Measurements from ENCODE around the gene CCL18. TPM values are rescaled to one million over a fixed set of nuclear protein-coding genes. Genes with fewer than 3 reads are reported as not detected.

Gene CCL18
- total RNA-seq, 1 experiment from 2014 or later: not detected

DNA sequence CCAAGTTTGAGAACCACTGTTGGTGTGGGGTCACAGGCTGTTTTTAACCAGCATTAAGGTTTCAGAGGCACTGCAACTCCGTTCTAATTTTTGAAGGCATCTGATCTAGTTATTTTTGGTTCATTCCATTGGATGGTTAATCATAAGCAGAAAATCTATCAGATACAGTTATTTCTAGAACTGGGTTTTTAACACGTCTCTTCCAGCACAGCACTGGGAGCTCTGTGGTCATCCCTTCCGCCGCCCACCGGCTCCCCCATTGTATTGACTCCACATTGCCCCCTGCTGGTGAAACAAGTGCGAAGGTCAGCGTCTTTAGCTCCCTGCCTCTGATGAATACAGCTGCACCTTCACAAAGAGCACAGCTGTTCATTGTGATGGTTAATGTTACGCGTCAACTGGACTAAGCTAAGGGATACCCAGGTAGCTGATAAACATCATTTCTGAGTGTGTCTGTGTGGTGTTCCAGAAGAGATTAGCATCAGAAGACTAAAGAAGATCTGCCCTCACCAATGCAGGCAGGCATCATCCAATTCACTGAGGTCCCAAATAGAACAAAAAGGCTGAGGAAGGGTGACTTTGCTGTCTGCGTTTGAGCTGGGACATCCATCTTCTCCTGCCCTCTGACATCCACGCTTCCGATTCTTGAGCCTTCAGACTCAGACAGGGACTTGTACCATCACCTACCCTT, 8.5 kb downstream of the CCL18 start:
- peaks cover 4 to 7% of the 10 kb centered on the region in 2 experiments; a peak in 3 of 4 replicates for H3K4me1 Mint-ChIP-seq
- no peak overlapping the region for H2AFZ ChIP-seq (ENCODE audit: low read length)
- H3K27me3 Mint-ChIP-seq (ENCODE audit: low read depth): peaks cover 2% of the 10 kb centered on the region

More for the DNA sequence above, 8.5 kb downstream of the CCL18 start:
- Mint-ChIP-seq H3K4me3 (no peak overlapping the region), H3K27ac (peak overlapping the region in 1 of 3 experiments; percentile 82; a peak in 3 of 7 replicates), H3K36me3 (ENCODE audit: insufficient read depth in 1 of 3, low read depth in 3 of 3) (0 out of 7 replicates have a peak, but pooled peaks cover 0 to 2% (median 0%) of the 10 kb centered on the region in 3 experiments), H3K9me3 (no peaks in the 10 kb centered on the region)
- no peaks in the 10 kb centered on the region for H3K9me3 ChIP-seq (ENCODE audit: control insufficient read depth, low read depth, low read length)
- no peak overlapping the region for H3K18ac ChIP-seq (ENCODE audit: insufficient read length, low read depth, low read length)
- no peak overlapping the region for H3K14ac ChIP-seq (ENCODE audit: insufficient read depth, low read length)
- no peak overlapping the region for H2BK5ac ChIP-seq (ENCODE audit: insufficient read length, low read length)
- no peak overlapping the region for H3K9ac ChIP-seq (ENCODE audit: extremely low read depth, insufficient read length, low read length)
- no peak overlapping the region for H2BK120ac ChIP-seq (ENCODE audit: low read depth, low read length, poor library complexity, severe bottlenecking)
- H3K23ac ChIP-seq (ENCODE audit: insufficient read length, low read depth, low read length): no peak overlapping the region
- no peaks in the 10 kb centered on the region for H3K27me3 ChIP-seq (ENCODE audit: insufficient read depth, low read length)
- no peaks in the 10 kb centered on the region for H3K79me1 ChIP-seq (ENCODE audit: insufficient read depth, low read depth, low read length, poor library complexity, severe bottlenecking)
- H4K91ac ChIP-seq (ENCODE audit: insufficient read length, low read depth, low read length): no peak overlapping the region
- H3K79me2 ChIP-seq (ENCODE audit: insufficient read depth, low read length): no peaks in the 10 kb centered on the region
- H4K20me1 ChIP-seq (ENCODE audit: control insufficient read depth, insufficient read depth, insufficient read length): no peaks in the 10 kb centered on the region
- no peak overlapping the region for H3K4me2 ChIP-seq (ENCODE audit: insufficient read depth, insufficient read length, low read length)
- H3T11ph ChIP-seq (ENCODE audit: low read length): no peak overlapping the region
- no peak overlapping the region for H3K56ac ChIP-seq (ENCODE audit: insufficient read length, low read depth, low read length)
- no peak overlapping the region for H3K27ac ChIP-seq (ENCODE audit: insufficient read length, low read depth, low read length)
- no peak overlapping the region for H2BK20ac ChIP-seq (ENCODE audit: low read depth, low read length, poor library complexity, severe bottlenecking)
- no CpG with 5 or more reads among the region's 12 CpGs for WGBS (ENCODE audit: extremely low coverage, insufficient read length, low lambda C conversion rate)
- no peak overlapping the region for H2AK5ac ChIP-seq (ENCODE audit: insufficient read length, low read length)
- H3K4ac ChIP-seq (ENCODE audit: low read depth, low read length): no peak overlapping the region
- no peak overlapping the region for H2BK15ac ChIP-seq (ENCODE audit: low read depth, low read length)
- no peak overlapping the region for H4K5ac ChIP-seq (ENCODE audit: insufficient read length, low read depth, low read length)
- peak; percentile 89 for DNase-seq
- no peak overlapping the region for H4K8ac ChIP-seq (replicated peaks; ENCODE audit: insufficient read length, low read depth, low read length)
- H2BK12ac ChIP-seq (ENCODE audit: insufficient read length, low read depth, low read length): no peak overlapping the region
- no peaks in the 10 kb centered on the region for H3K23me2 ChIP-seq (ENCODE audit: insufficient read length, low read depth, low read length, poor library complexity, severe bottlenecking)
- H3K4me1 ChIP-seq (ENCODE audit: insufficient read depth, low read length): no peaks in the 10 kb centered on the region
- TF ChIP-seq, protein P1, sequence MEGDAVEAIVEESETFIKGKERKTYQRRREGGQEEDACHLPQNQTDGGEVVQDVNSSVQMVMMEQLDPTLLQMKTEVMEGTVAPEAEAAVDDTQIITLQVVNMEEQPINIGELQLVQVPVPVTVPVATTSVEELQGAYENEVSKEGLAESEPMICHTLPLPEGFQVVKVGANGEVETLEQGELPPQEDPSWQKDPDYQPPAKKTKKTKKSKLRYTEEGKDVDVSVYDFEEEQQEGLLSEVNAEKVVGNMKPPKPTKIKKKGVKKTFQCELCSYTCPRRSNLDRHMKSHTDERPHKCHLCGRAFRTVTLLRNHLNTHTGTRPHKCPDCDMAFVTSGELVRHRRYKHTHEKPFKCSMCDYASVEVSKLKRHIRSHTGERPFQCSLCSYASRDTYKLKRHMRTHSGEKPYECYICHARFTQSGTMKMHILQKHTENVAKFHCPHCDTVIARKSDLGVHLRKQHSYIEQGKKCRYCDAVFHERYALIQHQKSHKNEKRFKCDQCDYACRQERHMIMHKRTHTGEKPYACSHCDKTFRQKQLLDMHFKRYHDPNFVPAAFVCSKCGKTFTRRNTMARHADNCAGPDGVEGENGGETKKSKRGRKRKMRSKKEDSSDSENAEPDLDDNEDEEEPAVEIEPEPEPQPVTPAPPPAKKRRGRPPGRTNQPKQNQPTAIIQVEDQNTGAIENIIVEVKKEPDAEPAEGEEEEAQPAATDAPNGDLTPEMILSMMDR (conservative IDR thresholded peaks at IDR 0.05): peak; percentile 93
